ENCODE results near the gene ZFHX3. TPM values are rescaled to one million over a fixed set of nuclear protein-coding genes. Genes with fewer than 3 reads are reported as not detected.

The ZFHX3 gene
- total RNA-seq, 1 experiment from 2014 or later = 13.6 TPM

- TF ChIP-seq, protein P1, sequence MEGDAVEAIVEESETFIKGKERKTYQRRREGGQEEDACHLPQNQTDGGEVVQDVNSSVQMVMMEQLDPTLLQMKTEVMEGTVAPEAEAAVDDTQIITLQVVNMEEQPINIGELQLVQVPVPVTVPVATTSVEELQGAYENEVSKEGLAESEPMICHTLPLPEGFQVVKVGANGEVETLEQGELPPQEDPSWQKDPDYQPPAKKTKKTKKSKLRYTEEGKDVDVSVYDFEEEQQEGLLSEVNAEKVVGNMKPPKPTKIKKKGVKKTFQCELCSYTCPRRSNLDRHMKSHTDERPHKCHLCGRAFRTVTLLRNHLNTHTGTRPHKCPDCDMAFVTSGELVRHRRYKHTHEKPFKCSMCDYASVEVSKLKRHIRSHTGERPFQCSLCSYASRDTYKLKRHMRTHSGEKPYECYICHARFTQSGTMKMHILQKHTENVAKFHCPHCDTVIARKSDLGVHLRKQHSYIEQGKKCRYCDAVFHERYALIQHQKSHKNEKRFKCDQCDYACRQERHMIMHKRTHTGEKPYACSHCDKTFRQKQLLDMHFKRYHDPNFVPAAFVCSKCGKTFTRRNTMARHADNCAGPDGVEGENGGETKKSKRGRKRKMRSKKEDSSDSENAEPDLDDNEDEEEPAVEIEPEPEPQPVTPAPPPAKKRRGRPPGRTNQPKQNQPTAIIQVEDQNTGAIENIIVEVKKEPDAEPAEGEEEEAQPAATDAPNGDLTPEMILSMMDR (IDR thresholded peaks at IDR 0.05; ENCODE audit: unreplicated experiment) = no peak
- Mint-ChIP-seq H3K9me3 (ENCODE audit: low read depth, unreplicated experiment) (no peaks in the 10 kb centered on the region), H3K27ac (ENCODE audit: unreplicated experiment) (no peak overlapping the region), H3K4me1 (ENCODE audit: low read depth, unreplicated experiment) (no peaks in the 10 kb centered on the region), H3K36me3 (ENCODE audit: insufficient read depth, unreplicated experiment) (no peaks in the 10 kb centered on the region), H3K4me3 (ENCODE audit: low read depth, unreplicated experiment) (no peak overlapping the region), H3K27me3 (ENCODE audit: unreplicated experiment) (no peaks in the 10 kb centered on the region)
- no peak for DNase-seq
- no TSS peak for BruUV-seq (replicated peaks)
- intact Hi-C loops (cut with micrococcal nuclease; ENCODE audit: unreplicated experiment) = loop anchor here (5.0 kb wide), 1 partner anchor 324 kb away; no protein-coding TSS in a partner anchor
- CTCF ChIA-PET = no interaction called here
Measured at GRCh38 chr16:72825912-72826621, 221.9 kb downstream of the ZFHX3 start.

- Mint-ChIP-seq H3K4me1 (ENCODE audit: low read depth, unreplicated experiment) (no peaks in the 10 kb centered on the region), H3K9me3 (ENCODE audit: low read depth, unreplicated experiment) (no peaks in the 10 kb centered on the region), H3K4me3 (ENCODE audit: low read depth, unreplicated experiment) (no peak overlapping the region), H3K27ac (ENCODE audit: unreplicated experiment) (no peak overlapping the region), H3K36me3 (ENCODE audit: insufficient read depth, unreplicated experiment) (no peaks in the 10 kb centered on the region), H3K27me3 (ENCODE audit: unreplicated experiment) (no peaks in the 10 kb centered on the region)
- CTCF ChIA-PET = no interaction called here
- DNase-seq = no peak
- TF ChIP-seq, protein P1 (IDR thresholded peaks at IDR 0.05; ENCODE audit: unreplicated experiment) = no peak
- intact Hi-C loops (cut with micrococcal nuclease; ENCODE audit: unreplicated experiment) = loop anchor here (5.0 kb wide), 1 partner anchor 322 kb away; no protein-coding TSS in a partner anchor
- BruUV-seq (replicated peaks) = no TSS peak
Measured at GRCh38 chr16:72824761-72825160, 223.2 kb downstream of the ZFHX3 start.

- CTCF ChIA-PET = no interaction called here
- intact Hi-C loops (cut with micrococcal nuclease; ENCODE audit: unreplicated experiment) = no loop called here
- H3K36me3 Mint-ChIP-seq (ENCODE audit: insufficient read depth, unreplicated experiment) = no peaks in the 10 kb centered on the region
- no peak overlapping the region for H3K4me3 Mint-ChIP-seq (ENCODE audit: low read depth, unreplicated experiment)
- H3K27ac Mint-ChIP-seq (ENCODE audit: unreplicated experiment) = no peak overlapping the region
- no peaks in the 10 kb centered on the region for H3K4me1 Mint-ChIP-seq (ENCODE audit: low read depth, unreplicated experiment)
- BruUV-seq (replicated peaks) = no TSS peak
- H3K9me3 Mint-ChIP-seq (ENCODE audit: low read depth, unreplicated experiment) = no peaks in the 10 kb centered on the region
- TF ChIP-seq, protein P1 (IDR thresholded peaks at IDR 0.05; ENCODE audit: unreplicated experiment) = no peak
- no peak for DNase-seq
- no peaks in the 10 kb centered on the region for H3K27me3 Mint-ChIP-seq (ENCODE audit: unreplicated experiment)
Measured at GRCh38 chr16:72824027-72824426, 223.9 kb downstream of the ZFHX3 start.

GRCh38 chr16:72821185-72821950 lies 226.6 kb downstream of the ZFHX3 start:
- BruUV-seq (replicated peaks) = no TSS peak

More at GRCh38 chr16:72821185-72821950, 226.6 kb downstream of the ZFHX3 start:
- intact Hi-C loops (cut with micrococcal nuclease; ENCODE audit: unreplicated experiment) = no loop called here
- Mint-ChIP-seq H3K4me3 (ENCODE audit: low read depth, unreplicated experiment) (no peak overlapping the region), H3K27me3 (ENCODE audit: unreplicated experiment) (no peaks in the 10 kb centered on the region), H3K4me1 (ENCODE audit: low read depth, unreplicated experiment) (no peaks in the 10 kb centered on the region), H3K36me3 (ENCODE audit: insufficient read depth, unreplicated experiment) (no peaks in the 10 kb centered on the region), H3K27ac (ENCODE audit: unreplicated experiment) (no peak overlapping the region), H3K9me3 (ENCODE audit: low read depth, unreplicated experiment) (no peaks in the 10 kb centered on the region)
- TF ChIP-seq, protein P1 (IDR thresholded peaks at IDR 0.05; ENCODE audit: unreplicated experiment) = no peak
- no peak for DNase-seq
- CTCF ChIA-PET = no interaction called here
